Tibial nerve (tissue), 4 donors: ENCODE results near the gene BNC2. TPM values are rescaled to one million over a fixed set of nuclear protein-coding genes. Genes with fewer than 3 reads are reported as not detected.

Source experiments
- DNase-seq, 2 donors: peaks; one replicate each; pipeline ENCODE4 v3.0.0-alpha.2; 2019; ENCODE audit warnings: low spot score in 2 of 2
- H3K27ac ChIP-seq, 4 donors: fragments of 200-600 bp; sonication (generic) in 3 of 4; one replicate each; pipeline ENCODE4 v1.5.1; 2017 to 2019; ENCODE audit warnings: mild to moderate bottlenecking in 1 of 4
- H3K27me3 ChIP-seq, 2 donors: fragments of 200-600 bp; sonication (generic) in 1 of 2; one replicate each; pipeline versions ENCODE4 v1.5.1 to v1.6.0; 2017 to 2019
- H3K36me3 ChIP-seq, 3 donors: fragments of 200-600 bp; sonication (generic); one replicate each; pipeline ENCODE4 v1.5.1; 2018 to 2019
- H3K4me1 ChIP-seq, 4 donors: fragments of 200-600 bp; sonication (generic) in 3 of 4; one replicate each; pipeline ENCODE4 v1.5.1; 2017 to 2019
- H3K4me3 ChIP-seq, 4 donors: fragments of 200-600 bp; sonication (generic) in 3 of 4; one replicate each; pipeline ENCODE4 v1.5.1; 2017 to 2019; ENCODE audit warnings: mild to moderate bottlenecking in 1 of 4, moderate library complexity in 1 of 4
- H3K9me3 ChIP-seq, 4 donors: fragments of 200-600 bp; sonication (generic) in 3 of 4; one replicate each; pipeline ENCODE4 v1.5.1; 2017 to 2019
- CTCF ChIP-seq, 5 experiments: fragments of 200-600 bp in 3 of 5; fragments of 450-650 bp in 2 of 5; sonication (generic) in 3 of 5; IDR thresholded peaks; one replicate each; pipeline ENCODE4 v1.5.1; 2016 to 2019; ENCODE audit warnings: antibody characterized with exemption in 5 of 5, mild to moderate bottlenecking in 3 of 5, moderate library complexity in 2 of 5
- EP300 ChIP-seq, 2 donors: sonication (generic); formaldehyde crosslinking; IDR thresholded peaks; one replicate each; pipeline ENCODE4 v1.6.1; 2017; ENCODE audit warnings: antibody characterized with exemption in 2 of 2, mild to moderate bottlenecking in 1 of 2
- POLR2A ChIP-seq, 2 donors: fragments of 450-650 bp; IDR thresholded peaks; one replicate each; pipeline ENCODE4 v1.6.1; 2017; ENCODE audit warnings: antibody characterized with exemption in 2 of 2, mild to moderate bottlenecking in 2 of 2, moderate library complexity in 2 of 2
- WGBS, 2 donors: methylation state at CpG; one replicate each; pipeline ENCODE4 v1.1.5; 2018; 5-methylcytosine and 5-hydroxymethylcytosine counted together
- total RNA-seq, 4 donors: library from RNA; depleted of rRNA; stranded (reverse); fragments of >200 nt; gene quantifications; one replicate each; pipeline ENCODE4 v1.1.0, GENCODE V29; 2016

The BNC2 gene
- total RNA-seq, 4 donors from 2014 or later = 69.9 to 89.6 (median 88.4) TPM

GRCh38 chr9:16687678-16688369, 182.6 kb downstream of the BNC2 start:
- H3K27me3 ChIP-seq = no peaks in the 10 kb centered on the region
- no peak overlapping the region for H3K4me3 ChIP-seq
- peaks cover 0 to 45% (median 2%) of the 10 kb centered on the region in 4 donors for H3K4me1 ChIP-seq
- no peak for DNase-seq
- peak overlapping the region in 2 of 4 donors; percentile 59 to 76 for H3K27ac ChIP-seq
- no peaks in the 10 kb centered on the region for H3K36me3 ChIP-seq
- WGBS, 2 donors = 68 to 72% methylated on average over 5 of the region's 5 CpGs
- TF ChIP-seq EP300 (IDR thresholded peaks at IDR 0.05) = peak in 1 of 2 donors; percentile 51
- TF ChIP-seq CTCF (IDR thresholded peaks at IDR 0.05) = no peak
- H3K9me3 ChIP-seq = no peaks in the 10 kb centered on the region

- 59 to 80% methylated on average over 2 of the region's 2 CpGs for WGBS, 2 donors
- TF ChIP-seq CTCF (IDR thresholded peaks at IDR 0.05) = no peak
- TF ChIP-seq POLR2A (IDR thresholded peaks at IDR 0.05) = no peak
- TF ChIP-seq EP300 (IDR thresholded peaks at IDR 0.05) = no peak
- DNase-seq = no peak
- no peaks in the 10 kb centered on the region for H3K27me3 ChIP-seq
- no peaks in the 10 kb centered on the region for H3K9me3 ChIP-seq
- peaks cover 0 to 35% (median 0%) of the 10 kb centered on the region in 4 donors for H3K4me1 ChIP-seq
- H3K36me3 ChIP-seq = no peaks in the 10 kb centered on the region
- H3K4me3 ChIP-seq = no peak overlapping the region
- H3K27ac ChIP-seq = peak overlapping the region in 2 of 4 donors; percentile 47 to 73
Observed at GRCh38 chr9:16683326-16683725, 187.1 kb downstream of the BNC2 start.

GRCh38 chr9:16682273-16682672, 188.2 kb downstream of the BNC2 start:
- peak overlapping the region in 2 of 4 donors; percentile 53 to 73 for H3K27ac ChIP-seq
- WGBS, 2 donors = 63 to 70% methylated on average over 7 of the region's 7 CpGs

GRCh38 chr9:16681652-16681987, 188.8 kb downstream of the BNC2 start:
- peaks cover 0 to 32% (median 0%) of the 10 kb centered on the region in 4 donors for H3K4me1 ChIP-seq
- TF ChIP-seq POLR2A (IDR thresholded peaks at IDR 0.05) = no peak
- no peak for TF ChIP-seq CTCF (IDR thresholded peaks at IDR 0.05)
- no peak for TF ChIP-seq EP300 (IDR thresholded peaks at IDR 0.05)
- WGBS, 2 donors = 60 to 67% methylated on average over 7 of the region's 7 CpGs
- H3K27ac ChIP-seq = peak overlapping the region in 2 of 4 donors; percentile 53 to 73
- no peaks in the 10 kb centered on the region for H3K9me3 ChIP-seq
- H3K36me3 ChIP-seq = no peaks in the 10 kb centered on the region
- H3K4me3 ChIP-seq = no peak overlapping the region
- no peaks in the 10 kb centered on the region for H3K27me3 ChIP-seq
- DNase-seq = no peak

More at GRCh38 chr9:16682273-16682672, 188.2 kb downstream of the BNC2 start:
- no peak for DNase-seq
- H3K4me3 ChIP-seq = no peak overlapping the region
- no peaks in the 10 kb centered on the region for H3K36me3 ChIP-seq
- TF ChIP-seq EP300 (IDR thresholded peaks at IDR 0.05) (no peak), POLR2A (IDR thresholded peaks at IDR 0.05) (no peak), CTCF (IDR thresholded peaks at IDR 0.05) (no peak)
- no peaks in the 10 kb centered on the region for H3K9me3 ChIP-seq
- no peaks in the 10 kb centered on the region for H3K27me3 ChIP-seq
- H3K4me1 ChIP-seq = peaks cover 0 to 30% (median 0%) of the 10 kb centered on the region in 4 donors

GRCh38 chr9:16680975-16681651, 189.4 kb downstream of the BNC2 start:
- Histone ChIP-seq H3K36me3 (no peaks in the 10 kb centered on the region), H3K27ac (peak overlapping the region in 3 of 4 donors; percentile 37 to 73 (median 53)), H3K4me1 (peaks cover 0 to 32% (median 0%) of the 10 kb centered on the region in 4 donors), H3K9me3 (no peaks in the 10 kb centered on the region), H3K27me3 (no peaks in the 10 kb centered on the region), H3K4me3 (peak overlapping the region in 1 of 4 donors; percentile 5)
- TF ChIP-seq CTCF (IDR thresholded peaks at IDR 0.05) (no peak), EP300 (IDR thresholded peaks at IDR 0.05) (peak in 1 of 2 donors; percentile 24)
- no peak for DNase-seq
- WGBS, 2 donors = 51 to 61% methylated on average over 5 of the region's 5 CpGs
